ENCODE measurements around the gene METTL3. TPM values are rescaled to one million over a fixed set of nuclear protein-coding genes. Genes with fewer than 3 reads are reported as not detected.
A peak's percentile ranks its signal among the peaks of the same experiment; 100 is the strongest.
"Not testable (repeated sequence)": the region's sequence is repeated elsewhere in the genome, so short reads cannot be mapped to it uniquely, and the experiment has no call there.

Gene METTL3
- total and polyA plus RNA-seq, 2 of the 8 experiments (the other 6 are each of a cell fraction or from before 2014, with no cell fraction given): 103 to 144 TPM

DNA sequence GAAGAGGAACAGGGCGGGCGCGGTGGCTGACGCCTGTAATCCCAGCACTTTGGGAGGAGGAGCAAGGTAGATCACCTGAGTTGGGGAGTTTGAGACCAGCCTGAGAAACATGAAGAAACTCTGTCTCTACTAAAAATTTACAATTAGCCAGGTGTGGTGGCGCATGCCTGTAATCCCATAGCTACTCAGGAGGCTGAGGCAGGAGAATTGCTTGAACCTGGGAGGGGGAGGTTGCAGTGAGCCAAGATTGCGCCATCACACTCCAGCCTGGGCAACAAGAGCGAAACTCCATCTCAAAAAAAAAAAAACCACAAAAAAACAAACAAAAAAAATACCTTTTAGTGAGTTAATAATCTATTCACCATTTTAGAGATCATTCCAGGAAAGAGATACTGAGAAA lies 33.4 kb upstream of the METTL3 start:
- H2AK5ac ChIP-seq (ENCODE audit: low read depth, low read length); H3K4me3 ChIP-seq (ENCODE audit: extremely low read depth in 1 of 4, insufficient read depth in 2 of 4, low read depth in 3 of 4, low read length in 4 of 4); H3K79me1 ChIP-seq (ENCODE audit: low read depth, low read length); CTCF ChIA-PET (ENCODE audit: partially characterized antibody); FAIRE-seq; H2BK15ac ChIP-seq (ENCODE audit: low read length); H3K4me2 ChIP-seq (ENCODE audit: insufficient read depth in 1 of 2, low read depth in 2 of 2, low read length in 2 of 2); H3K27me3 ChIP-seq (replicated peaks in 1 of 4; ENCODE audit: control insufficient read depth in 3 of 4, extremely low read depth in 1 of 4, insufficient read depth in 3 of 4, low read length in 3 of 4); DNase-seq (ENCODE audit: low read depth in 1 of 2, low spot score in 2 of 2); H3K9ac ChIP-seq (replicated peaks in 1 of 4; ENCODE audit: extremely low read depth in 1 of 4, low read depth in 3 of 4, low read length in 3 of 4); H3K14ac ChIP-seq (ENCODE audit: insufficient read length); H2AFZ ChIP-seq (ENCODE audit: low read length); H3K9me3 ChIP-seq (ENCODE audit: insufficient read depth in 2 of 2, low read depth in 1 of 2, low read length in 1 of 2); H3K27ac ChIP-seq (ENCODE audit: low read depth, low read length); H3K79me2 ChIP-seq (ENCODE audit: control insufficient read depth in 1 of 2, insufficient read depth in 2 of 2, low read length in 2 of 2); H3K36me3 ChIP-seq (ENCODE audit: control insufficient read depth in 2 of 4, insufficient read depth in 4 of 4, low read length in 3 of 4); H4K5ac ChIP-seq (ENCODE audit: insufficient read length, low read depth, low read length); H4K8ac ChIP-seq (ENCODE audit: extremely low read depth, insufficient read depth, low read length); H4K20me1 ChIP-seq (replicated peaks in 1 of 2; ENCODE audit: control insufficient read depth in 1 of 2, insufficient read depth in 2 of 2, low read length in 2 of 2); H2BK120ac ChIP-seq (replicated peaks; ENCODE audit: low read depth, low read length); H3K56ac ChIP-seq (replicated peaks; ENCODE audit: insufficient read length, low read depth, low read length); H3K23me2 ChIP-seq (ENCODE audit: low read depth, low read length); H4K91ac ChIP-seq (replicated peaks; ENCODE audit: insufficient read length, low read length); H3K23ac ChIP-seq (ENCODE audit: insufficient read length); H3K4ac ChIP-seq (replicated peaks; ENCODE audit: insufficient read length, low read depth, low read length): not testable (repeated sequence)
- TF ChIP-seq CEBPB (IDR thresholded peaks at IDR 0.05; ENCODE audit: low read depth, low read length): peak; percentile 59
- H3K18ac ChIP-seq (ENCODE audit: extremely low read depth, low read length): peak overlapping the region; percentile 25
- POLR2A ChIA-PET (ENCODE audit: partially characterized antibody): interaction anchor here (0.7 to 32.5 kb wide), 2 partner anchors 16 to 26 kb away, joined by 3 to 769 read pairs; partner anchors contain the start of genes METTL3 and SALL2
- H3K4me1 ChIP-seq (replicated peaks in 1 of 4; ENCODE audit: control insufficient read depth in 3 of 4, insufficient read depth in 4 of 4, low read length in 3 of 4): peaks cover 0 to 11% (median 4%) of the 10 kb centered on the region in 4 experiments; a peak in 5 of 7 replicates
- 81% methylated on average over 7 of the region's 7 CpGs; no CpG with 5 or more reads in 1 of the 2 experiments for WGBS, 2 experiments (ENCODE audit: extremely low coverage in 1 of 2, insufficient coverage in 1 of 2, insufficient read length in 1 of 2, insufficient replicate concordance in 2 of 2, low coverage in 1 of 2, low lambda C conversion rate in 2 of 2, missing lambda C conversion rate in 1 of 2)
- H2BK5ac ChIP-seq (ENCODE audit: low read depth, low read length): 0 out of 2 replicates have a peak overlapping the region, but pooled peaks have one; percentile 20
- peak overlapping the region; percentile 90; the same call in 1 of the 2 replicates for H2BK20ac ChIP-seq (ENCODE audit: low read length)
- 0 out of 2 replicates have a peak overlapping the region, but pooled peaks have one; percentile 6 for H2BK12ac ChIP-seq (ENCODE audit: low read depth, low read length)
